B cell (primary cell): ENCODE data around the gene TMEM213.

Experiments used
- EZH2 ChIP-seq: IDR thresholded peaks from 2 replicates; pipeline ENCODE4 v1.6.1; 2012; ENCODE audit warnings: borderline replicate concordance, low read depth, mild to moderate bottlenecking, moderate library complexity, low read length; ENCODE audit not compliant: insufficient read depth, poor library complexity, severe bottlenecking
- TF ChIP-seq, protein P1 (sequence below): fragments of 200-600 bp; IDR thresholded peaks from one replicate; pipeline ENCODE4 v1.8.0; 2022; ENCODE audit warnings: antibody characterized with exemption, mild to moderate bottlenecking

DNA sequence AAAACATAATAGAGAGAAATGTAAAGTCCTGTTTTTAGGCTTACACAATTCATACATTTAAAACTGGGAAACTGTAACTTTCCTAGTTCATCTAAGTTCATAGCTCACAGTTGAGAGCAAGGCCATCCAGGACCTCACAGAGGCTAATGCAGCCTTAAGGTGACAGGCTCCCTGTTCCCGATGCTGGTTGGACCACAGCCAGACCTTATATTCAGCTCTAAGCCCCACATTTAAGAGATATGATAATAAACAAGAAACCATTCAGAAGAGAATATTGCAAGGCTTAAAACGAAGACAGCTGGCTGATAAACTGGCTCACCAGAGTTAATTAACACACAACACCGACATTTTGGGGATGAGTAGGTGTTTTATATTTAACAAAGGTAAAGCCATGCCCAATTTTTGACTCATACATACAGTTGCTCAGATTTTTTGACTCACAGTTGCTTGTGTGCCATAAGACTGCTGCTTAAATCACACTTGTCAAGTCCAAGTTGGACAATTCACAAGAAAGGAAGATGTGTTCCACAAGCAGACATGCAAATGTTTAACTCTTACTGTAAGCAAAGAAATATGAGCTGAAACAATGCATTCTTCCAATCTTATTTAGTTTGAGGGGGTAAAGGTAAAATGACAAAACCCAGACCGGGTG, 41.1 kb upstream of the TMEM213 start:
- TF ChIP-seq, protein P1, sequence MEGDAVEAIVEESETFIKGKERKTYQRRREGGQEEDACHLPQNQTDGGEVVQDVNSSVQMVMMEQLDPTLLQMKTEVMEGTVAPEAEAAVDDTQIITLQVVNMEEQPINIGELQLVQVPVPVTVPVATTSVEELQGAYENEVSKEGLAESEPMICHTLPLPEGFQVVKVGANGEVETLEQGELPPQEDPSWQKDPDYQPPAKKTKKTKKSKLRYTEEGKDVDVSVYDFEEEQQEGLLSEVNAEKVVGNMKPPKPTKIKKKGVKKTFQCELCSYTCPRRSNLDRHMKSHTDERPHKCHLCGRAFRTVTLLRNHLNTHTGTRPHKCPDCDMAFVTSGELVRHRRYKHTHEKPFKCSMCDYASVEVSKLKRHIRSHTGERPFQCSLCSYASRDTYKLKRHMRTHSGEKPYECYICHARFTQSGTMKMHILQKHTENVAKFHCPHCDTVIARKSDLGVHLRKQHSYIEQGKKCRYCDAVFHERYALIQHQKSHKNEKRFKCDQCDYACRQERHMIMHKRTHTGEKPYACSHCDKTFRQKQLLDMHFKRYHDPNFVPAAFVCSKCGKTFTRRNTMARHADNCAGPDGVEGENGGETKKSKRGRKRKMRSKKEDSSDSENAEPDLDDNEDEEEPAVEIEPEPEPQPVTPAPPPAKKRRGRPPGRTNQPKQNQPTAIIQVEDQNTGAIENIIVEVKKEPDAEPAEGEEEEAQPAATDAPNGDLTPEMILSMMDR: no peak
- TF ChIP-seq EZH2: no peak
